Lung (tissue), 12 donors: Measurements from ENCODE around the gene DNAJC5G. TPM values are rescaled to one million over a fixed set of nuclear protein-coding genes. Genes with fewer than 3 reads are reported as not detected.

Experiments used
- ATAC-seq: fragments of 200-7000 bp; cut with Tn5 transposase; one replicate; pipeline ENCODE4 v1.9.1; 2020; ENCODE audit warnings: moderate number of reproducible peaks; ENCODE audit not compliant: insufficient read depth, low FRiP score
- DNase-seq, 3 donors: peaks; one replicate each; pipeline ENCODE4 v3.0.0-alpha.2; 2013 to 2017
- H3K27ac ChIP-seq, 2 donors: one replicate each; pipeline ENCODE4 v1.5.1; 2013; ENCODE audit warnings: mild to moderate bottlenecking in 2 of 2, moderate library complexity in 2 of 2, control low read depth in 1 of 2, inconsistent platforms in 1 of 2, low read depth in 1 of 2, low read length in 1 of 2
- H3K27me3 ChIP-seq, 3 donors: one replicate each; pipeline ENCODE4 v1.5.1; 2013; ENCODE audit warnings: low read length in 2 of 3; ENCODE audit not compliant: control insufficient read depth in 3 of 3, insufficient read depth in 3 of 3
- H3K36me3 ChIP-seq, 4 donors: one replicate each; pipeline ENCODE4 v1.5.1; 2013; ENCODE audit warnings: low read length in 4 of 4, mild to moderate bottlenecking in 1 of 4, moderate library complexity in 1 of 4; ENCODE audit not compliant: control insufficient read depth in 4 of 4, insufficient read depth in 4 of 4
- H3K4me1 ChIP-seq, 5 donors: one replicate each; pipeline ENCODE4 v1.5.1; 2013; ENCODE audit warnings: low read length in 5 of 5, mild to moderate bottlenecking in 2 of 5, moderate library complexity in 1 of 5; ENCODE audit not compliant: control insufficient read depth in 5 of 5, insufficient read depth in 5 of 5
- H3K4me3 ChIP-seq: one replicate; pipeline ENCODE4 v1.5.1; 2013; ENCODE audit warnings: mild to moderate bottlenecking, control low read depth, moderate library complexity
- H3K9ac ChIP-seq, 2 donors: one replicate each; pipeline ENCODE4 v1.5.1; 2013; ENCODE audit warnings: low read length in 2 of 2, control low read depth in 1 of 2; ENCODE audit not compliant: insufficient read depth in 1 of 2
- H3K9me3 ChIP-seq, 4 donors: one replicate each; pipeline ENCODE4 v1.5.1; 2013; ENCODE audit warnings: low read length in 3 of 4, mild to moderate bottlenecking in 1 of 4, moderate library complexity in 1 of 4; ENCODE audit not compliant: control insufficient read depth in 4 of 4, insufficient read depth in 3 of 4
- WGBS, 2 donors: extraction: QIAGEN DNeasy Blood & Tissue Kit; methylation state at CpG; one replicate each; pipeline ENCODE4 v1.1.7; 2013; 5-methylcytosine and 5-hydroxymethylcytosine counted together
- polyA plus RNA-seq, 2 donors: library from polyadenylated mRNA; stranded (reverse); fragments of 200-250 nt; gene quantifications; one replicate each; pipeline ENCODE4 v1.2.1, GENCODE V29; 2013
- total RNA-seq, 2 donors: library from RNA; depleted of rRNA in 1 of 2; stranded (reverse); fragments of >200 nt in 1 of 2; gene quantifications; one replicate each; pipeline ENCODE4 v1.2.1, GENCODE V29; 2014 to 2021
- TF ChIP-seq, protein P1 (sequence below): IDR thresholded peaks from 2 replicates; pipeline ENCODE4 v1.5.1; 2012; ENCODE audit warnings: mild to moderate bottlenecking; ENCODE audit errors: control extremely low read depth, extremely low read depth
- donor health status: control.
- donor health status: control.
- donor health status: Bipolar disorder and iron deficiency.
- donor health status: healthy.
- donor health status: DM: yes; HTN: yes; CAD: no.

DNAJC5G gene
- total and polyA plus RNA-seq, 4 donors, result not detected

DNA sequence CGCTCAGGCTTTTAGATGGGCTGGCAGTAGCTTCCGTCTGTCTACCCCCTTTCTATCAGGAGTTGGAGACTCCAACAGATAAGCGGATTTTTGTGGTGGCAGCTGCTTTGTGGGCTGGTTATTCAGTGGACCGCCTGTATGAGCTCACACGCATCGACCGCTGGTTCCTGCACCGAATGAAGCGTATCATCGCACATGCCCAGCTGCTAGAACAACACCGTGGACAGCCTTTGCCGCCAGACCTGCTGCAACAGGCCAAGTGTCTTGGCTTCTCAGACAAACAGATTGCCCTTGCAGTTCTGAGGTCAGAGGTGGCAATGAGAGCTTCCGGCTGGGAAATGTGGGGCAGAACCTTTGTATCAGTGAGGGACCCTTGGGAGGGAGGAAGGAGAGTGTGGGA is 43.3 kb upstream of the DNAJC5G start:
- DNase-seq (no peak), ATAC-seq (no peak)
- no peak overlapping the region for H3K4me3 ChIP-seq
- H3K36me3 ChIP-seq, result peaks cover 34 to 62% (median 38%) of the 10 kb centered on the region in 4 donors
- H3K9ac ChIP-seq, result no peak overlapping the region
- no peaks in the 10 kb centered on the region for H3K27me3 ChIP-seq
- H3K4me1 ChIP-seq, result no peaks in the 10 kb centered on the region
- no peaks in the 10 kb centered on the region for H3K9me3 ChIP-seq
- WGBS, 2 donors, result 97% methylated on average over 13 of the region's 13 CpGs
- TF ChIP-seq, protein P1, sequence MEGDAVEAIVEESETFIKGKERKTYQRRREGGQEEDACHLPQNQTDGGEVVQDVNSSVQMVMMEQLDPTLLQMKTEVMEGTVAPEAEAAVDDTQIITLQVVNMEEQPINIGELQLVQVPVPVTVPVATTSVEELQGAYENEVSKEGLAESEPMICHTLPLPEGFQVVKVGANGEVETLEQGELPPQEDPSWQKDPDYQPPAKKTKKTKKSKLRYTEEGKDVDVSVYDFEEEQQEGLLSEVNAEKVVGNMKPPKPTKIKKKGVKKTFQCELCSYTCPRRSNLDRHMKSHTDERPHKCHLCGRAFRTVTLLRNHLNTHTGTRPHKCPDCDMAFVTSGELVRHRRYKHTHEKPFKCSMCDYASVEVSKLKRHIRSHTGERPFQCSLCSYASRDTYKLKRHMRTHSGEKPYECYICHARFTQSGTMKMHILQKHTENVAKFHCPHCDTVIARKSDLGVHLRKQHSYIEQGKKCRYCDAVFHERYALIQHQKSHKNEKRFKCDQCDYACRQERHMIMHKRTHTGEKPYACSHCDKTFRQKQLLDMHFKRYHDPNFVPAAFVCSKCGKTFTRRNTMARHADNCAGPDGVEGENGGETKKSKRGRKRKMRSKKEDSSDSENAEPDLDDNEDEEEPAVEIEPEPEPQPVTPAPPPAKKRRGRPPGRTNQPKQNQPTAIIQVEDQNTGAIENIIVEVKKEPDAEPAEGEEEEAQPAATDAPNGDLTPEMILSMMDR, result no peak
- no peak overlapping the region for H3K27ac ChIP-seq

DNA sequence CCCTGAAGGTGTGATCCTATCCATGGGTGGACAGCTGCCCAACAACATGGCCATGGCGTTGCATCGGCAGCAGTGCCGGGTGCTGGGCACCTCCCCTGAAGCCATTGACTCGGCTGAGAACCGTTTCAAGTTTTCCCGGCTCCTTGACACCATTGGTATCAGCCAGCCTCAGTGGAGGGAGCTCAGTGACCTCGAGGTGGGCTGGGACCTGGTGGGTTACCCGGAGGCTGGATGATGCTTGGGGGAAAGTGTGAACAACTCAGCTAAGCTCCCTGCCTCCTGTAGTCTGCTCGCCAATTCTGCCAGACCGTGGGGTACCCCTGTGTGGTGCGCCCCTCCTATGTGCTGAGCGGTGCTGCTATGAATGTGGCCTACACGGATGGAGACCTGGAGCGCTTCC is 41.9 kb upstream of the DNAJC5G start:
- H3K4me1 ChIP-seq, result no peaks in the 10 kb centered on the region
- no peak overlapping the region for H3K27ac ChIP-seq
- WGBS, 2 donors, result 95 to 97% methylated on average over 14 of the region's 14 CpGs
- ATAC-seq (no peak), DNase-seq (no peak)
- TF ChIP-seq, protein P1, result no peak
- no peaks in the 10 kb centered on the region for H3K9me3 ChIP-seq
- H3K9ac ChIP-seq, result no peak overlapping the region
- H3K36me3 ChIP-seq, result peaks cover 40 to 71% (median 45%) of the 10 kb centered on the region in 4 donors
- H3K27me3 ChIP-seq, result no peaks in the 10 kb centered on the region
- no peak overlapping the region for H3K4me3 ChIP-seq

DNA sequence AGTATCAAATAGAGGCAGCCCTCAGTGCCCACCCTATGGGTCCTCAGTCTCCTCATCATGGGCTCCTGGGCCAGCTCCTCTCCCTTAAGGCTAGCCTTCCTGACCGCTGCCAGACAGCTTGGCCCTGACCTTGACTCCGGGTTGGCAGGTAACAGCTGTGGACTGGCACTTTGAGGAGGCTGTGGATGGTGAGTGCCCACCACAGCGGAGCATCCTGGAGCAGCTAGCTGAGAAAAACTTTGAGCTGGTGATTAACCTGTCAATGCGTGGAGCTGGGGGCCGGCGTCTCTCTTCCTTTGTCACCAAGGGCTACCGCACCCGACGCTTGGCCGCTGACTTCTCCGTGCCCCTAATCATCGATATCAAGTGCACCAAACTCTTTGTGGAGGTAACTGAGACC is 39.1 kb upstream of the DNAJC5G start:
- TF ChIP-seq, protein P1, result no peak
- Histone ChIP-seq H3K27ac (no peak overlapping the region), H3K9ac (no peak overlapping the region), H3K4me3 (no peak overlapping the region), H3K27me3 (no peaks in the 10 kb centered on the region), H3K4me1 (no peaks in the 10 kb centered on the region), H3K36me3 (peaks cover 44 to 86% (median 56%) of the 10 kb centered on the region in 4 donors), H3K9me3 (no peaks in the 10 kb centered on the region)
- DNase-seq (no peak), ATAC-seq (no peak)
- WGBS, 2 donors, result 96 to 97% methylated on average over 12 of the region's 12 CpGs

DNA sequence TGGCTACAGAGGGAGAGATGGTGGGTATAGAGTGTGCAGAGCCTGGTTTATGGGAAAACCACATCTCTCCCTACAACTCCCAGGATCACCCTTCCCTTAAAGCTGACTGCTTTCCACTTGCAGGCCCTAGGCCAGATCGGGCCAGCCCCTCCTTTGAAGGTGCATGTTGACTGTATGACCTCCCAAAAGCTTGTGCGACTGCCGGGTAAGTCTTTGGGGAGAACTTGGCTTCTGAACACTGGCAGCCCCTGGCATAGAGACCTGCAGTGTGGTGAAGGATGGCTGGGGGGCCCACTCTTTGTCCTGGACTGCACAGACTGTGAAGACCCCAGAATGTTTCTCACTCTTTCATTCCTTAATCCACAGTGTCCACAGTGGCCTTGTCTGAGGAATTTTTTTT is 38.6 kb upstream of the DNAJC5G start:
- ATAC-seq, result no peak
- Histone ChIP-seq H3K4me3 (no peak overlapping the region), H3K36me3 (peaks cover 41 to 89% (median 51%) of the 10 kb centered on the region in 4 donors)

More for the DNA sequence above, 38.6 kb upstream of the DNAJC5G start:
- Histone ChIP-seq H3K9me3 (no peaks in the 10 kb centered on the region), H3K4me1 (no peaks in the 10 kb centered on the region), H3K27ac (no peak overlapping the region), H3K27me3 (no peaks in the 10 kb centered on the region), H3K9ac (no peak overlapping the region)
- no peak for DNase-seq
- TF ChIP-seq, protein P1, result no peak
- 92 to 93% methylated on average over 3 of the region's 3 CpGs for WGBS, 2 donors
